GM12878 (cell line): ENCODE data around the gene TRERF1. TPM values are rescaled to one million over a fixed set of nuclear protein-coding genes. Genes with fewer than 3 reads are reported as not detected.

Experiments used
- ATF2 ChIP-seq: IDR thresholded peaks from 2 replicates; pipeline ENCODE4 v1.6.1; 2012; ENCODE audit warnings: low read length, inconsistent platforms
- ATF7 ChIP-seq: fragments of 450-650 bp; IDR thresholded peaks from 2 replicates; pipeline ENCODE4 v1.6.1; 2016; ENCODE audit warnings: low read depth, mild to moderate bottlenecking
- BMI1 ChIP-seq: fragments of 450-650 bp; IDR thresholded peaks from 2 replicates; pipeline ENCODE4 v1.6.1; 2016; ENCODE audit warnings: mild to moderate bottlenecking, moderate library complexity, borderline replicate concordance
- CREM ChIP-seq: IDR thresholded peaks from 2 replicates; pipeline ENCODE4 v1.6.1; 2014; ENCODE audit warnings: antibody characterized with exemption, low read depth
- FOXM1 ChIP-seq: IDR thresholded peaks from 2 replicates; pipeline ENCODE4 v1.6.1; 2012; ENCODE audit warnings: low read depth, mild to moderate bottlenecking, inconsistent platforms, low read length, moderate library complexity
- GATAD2B ChIP-seq: fragments of 450-650 bp; conservative IDR thresholded peaks from 2 replicates; pipeline ENCODE4 v1.6.1; 2017; ENCODE audit warnings: low read depth, mild to moderate bottlenecking, moderate library complexity
- KLF5 ChIP-seq: fragments of 450-650 bp; IDR thresholded peaks from 2 replicates; pipeline ENCODE4 v1.6.1; 2014; ENCODE audit warnings: mild to moderate bottlenecking; ENCODE audit not compliant: partially characterized antibody
- MEF2B ChIP-seq: fragments of 450-650 bp; IDR thresholded peaks from 2 replicates; pipeline ENCODE4 v1.6.1; 2018; ENCODE audit warnings: mild to moderate bottlenecking, moderate library complexity; ENCODE audit not compliant: partially characterized antibody, poor library complexity, severe bottlenecking
- MLLT1 ChIP-seq: fragments of 450-650 bp; IDR thresholded peaks from 2 replicates; pipeline ENCODE4 v1.6.1; 2016; ENCODE audit warnings: mild to moderate bottlenecking
- MTA2 ChIP-seq: fragments of 450-650 bp; IDR thresholded peaks from 2 replicates; pipeline ENCODE4 v1.6.1; 2016; ENCODE audit warnings: low read depth, mild to moderate bottlenecking, moderate library complexity
- NBN ChIP-seq: fragments of 450-650 bp; IDR thresholded peaks from 2 replicates; pipeline ENCODE4 v1.6.1; 2016
- NKRF ChIP-seq: fragments of 450-650 bp; conservative IDR thresholded peaks from 2 replicates; pipeline ENCODE4 v1.6.1; 2017; ENCODE audit warnings: mild to moderate bottlenecking, moderate library complexity
- NRF1 ChIP-seq: conservative IDR thresholded peaks from 2 replicates; pipeline ENCODE4 v1.6.1; 2011; ENCODE audit warnings: mild to moderate bottlenecking, low read depth, low read length, improper control_type of control experiment
- PAX5 ChIP-seq: IDR thresholded peaks from 2 replicates; pipeline ENCODE4 v1.6.1; 2011; ENCODE audit warnings: low read depth, low read length, borderline replicate concordance
- POU2F2 ChIP-seq: IDR thresholded peaks from 3 replicates; pipeline ENCODE4 v1.6.1; 2011; ENCODE audit warnings: low read depth, mild to moderate bottlenecking, low read length, borderline replicate concordance
- RAD51 ChIP-seq: fragments of 450-650 bp; IDR thresholded peaks from 2 replicates; pipeline ENCODE4 v1.6.1; 2016; ENCODE audit warnings: moderate library complexity, mild to moderate bottlenecking, inconsistent platforms
- RELA ChIP-seq: fragments of 450-650 bp; IDR thresholded peaks from 2 replicates; pipeline ENCODE4 v1.8.0; 2014; ENCODE audit warnings: borderline replicate concordance; ENCODE audit not compliant: partially characterized antibody
- RUNX3 ChIP-seq: IDR thresholded peaks from 2 replicates; pipeline ENCODE4 v1.6.1; 2012; ENCODE audit warnings: low read length, inconsistent platforms
- SMAD1 ChIP-seq: fragments of 450-650 bp; IDR thresholded peaks from 2 replicates; pipeline ENCODE4 v1.6.1; 2018; ENCODE audit warnings: mild to moderate bottlenecking, low read depth; ENCODE audit not compliant: partially characterized antibody
- STAT3 ChIP-seq: IDR thresholded peaks from 2 replicates; pipeline ENCODE4 v1.6.1; 2011; ENCODE audit warnings: low read depth, low read length, improper control_type of control experiment
- TBL1XR1 ChIP-seq: IDR thresholded peaks from 2 replicates; pipeline ENCODE4 v1.6.1; 2012; ENCODE audit warnings: low read depth, low read length, improper control_type of control experiment
- TCF12 ChIP-seq: IDR thresholded peaks from 2 replicates; pipeline ENCODE4 v1.6.1; 2011; ENCODE audit warnings: low read depth, mild to moderate bottlenecking, low read length
- USF1 ChIP-seq: IDR thresholded peaks from 2 replicates; pipeline ENCODE4 v1.6.1; 2011; ENCODE audit warnings: borderline replicate concordance, low read depth, mild to moderate bottlenecking, moderate library complexity, mixed read lengths, low read length; ENCODE audit not compliant: insufficient read depth; ENCODE audit errors: extremely low read length
- USF2 ChIP-seq: IDR thresholded peaks from 2 replicates; pipeline ENCODE4 v1.6.1; 2011; ENCODE audit warnings: low read depth, low read length, improper control_type of control experiment, borderline replicate concordance
- ZNF207 ChIP-seq: fragments of 450-650 bp; IDR thresholded peaks from 2 replicates; pipeline ENCODE4 v1.6.1; 2014; ENCODE audit warnings: antibody characterized with exemption, mild to moderate bottlenecking, borderline replicate concordance
- ZNF217 ChIP-seq: fragments of 450-650 bp; IDR thresholded peaks from 2 replicates; pipeline ENCODE4 v1.6.1; 2017; ENCODE audit warnings: antibody characterized with exemption, mild to moderate bottlenecking
- ZNF384 ChIP-seq: IDR thresholded peaks from 2 replicates; pipeline ENCODE4 v1.6.1; 2012; ENCODE audit warnings: low read depth, mild to moderate bottlenecking, low read length, improper control_type of control experiment, borderline replicate concordance
- polyA plus RNA-seq, 11 experiments: library from polyadenylated mRNA; depleted of rRNA in 4 of 11; unstranded in 6 of 11; stranded (reverse) in 5 of 11; fragments of >200 nt; fragmentation: Nextera tagmentation in 4 of 11; fragmentation: Illumina TruSeq in 1 of 11; extraction: Ambion mirVana in 4 of 11; extraction: Trizol in 1 of 11; gene quantifications; 1 replicate in 1 of 11; 2 replicates in 10 of 11; pipeline versions ENCODE4 v1.2.1 to v1.2.3, GENCODE V29; 2011 to 2016; ENCODE audit warnings: inconsistent platforms in 2 of 11, missing spikeins in 2 of 11, low read depth in 1 of 11
- total RNA-seq, 4 experiments: library from RNA; depleted of rRNA in 3 of 4; stranded (reverse); fragments of >200 nt in 3 of 4; fragmentation: Illumina TruSeq in 1 of 4; extraction: Trizol in 1 of 4; gene quantifications; 2 replicates each; pipeline versions ENCODE4 v1.2.1 to v1.2.3, GENCODE V29; 2013 to 2021

TRERF1 gene
- total and polyA plus RNA-seq, 10 of the 15 experiments (the other 5 are each of a cell fraction or from before 2014, with no cell fraction given), result 2.2 to 19.4 (median 7.2) TPM

- TF ChIP-seq ATF7 (peak; percentile 76), RELA (no peak), SMAD1 (no peak), MLLT1 (peak; percentile 84), ZNF384 (no peak), RAD51 (no peak), TCF12 (peak; percentile 92), BMI1 (peak; percentile 73), USF2 (no peak), CREM (peak; percentile 96), ZNF207 (no peak), POU2F2 (peak; percentile 91; the same call in 2 of the 3 replicates), ATF2 (peak; percentile 91), STAT3 (0 out of 2 replicates have a peak, but pooled peaks have one; percentile 32), MEF2B (peak; percentile 73), ZNF217 (peak; percentile 98), GATAD2B (peak; percentile 76), FOXM1 (peak; percentile 97), MTA2 (peak; percentile 98), TBL1XR1 (peak; percentile 41; the same call in 1 of the 2 replicates), NKRF (no peak), PAX5 (peak; percentile 96), NBN (peak; percentile 66; the same call in 1 of the 2 replicates), RUNX3 (peak; percentile 99), USF1 (no peak), KLF5 (no peak), NRF1 (no peak)
Measured at GRCh38 chr6:42402184-42402583, 49.5 kb downstream of the TRERF1 start (continued).
